T-helper 22 cell (primary cell): ENCODE data around the gene CDA.

Experiments
- DNase-seq: peaks from one replicate; pipeline ENCODE4 v3.0.0-alpha.2; 2020; ENCODE audit warnings: low read depth

Gene CDA

DNA sequence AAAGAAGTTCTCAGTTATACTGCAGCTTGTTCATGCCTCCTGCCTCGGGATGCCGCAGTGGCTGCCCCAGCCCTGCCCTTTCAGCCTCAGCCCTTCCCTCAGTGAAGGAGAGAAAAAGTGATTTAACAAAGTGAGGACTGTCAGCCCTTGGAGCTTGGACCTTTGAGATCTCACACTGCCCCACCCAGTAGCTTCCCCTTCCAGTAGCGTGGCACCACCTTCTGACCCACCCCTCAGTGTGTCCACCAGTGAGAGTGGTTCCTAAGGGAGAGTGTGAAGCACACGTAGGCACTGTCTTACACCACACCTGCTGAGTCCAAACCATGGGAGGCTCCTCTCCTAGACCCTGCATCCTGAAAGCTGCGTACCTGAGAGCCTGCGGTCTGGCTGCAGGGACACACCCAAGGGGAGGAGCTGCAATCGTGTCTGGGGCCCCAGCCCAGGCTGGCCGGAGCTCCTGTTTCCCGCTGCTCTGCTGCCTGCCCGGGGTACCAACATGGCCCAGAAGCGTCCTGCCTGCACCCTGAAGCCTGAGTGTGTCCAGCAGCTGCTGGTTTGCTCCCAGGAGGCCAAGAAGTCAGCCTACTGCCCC is at the start of gene CDA:
TSS of gene CDA (plus strand) at position 464 of the 592 bp plus-strand sequence. CDS start at position 497, 33 bp downstream.
- no peak for DNase-seq

DNA sequence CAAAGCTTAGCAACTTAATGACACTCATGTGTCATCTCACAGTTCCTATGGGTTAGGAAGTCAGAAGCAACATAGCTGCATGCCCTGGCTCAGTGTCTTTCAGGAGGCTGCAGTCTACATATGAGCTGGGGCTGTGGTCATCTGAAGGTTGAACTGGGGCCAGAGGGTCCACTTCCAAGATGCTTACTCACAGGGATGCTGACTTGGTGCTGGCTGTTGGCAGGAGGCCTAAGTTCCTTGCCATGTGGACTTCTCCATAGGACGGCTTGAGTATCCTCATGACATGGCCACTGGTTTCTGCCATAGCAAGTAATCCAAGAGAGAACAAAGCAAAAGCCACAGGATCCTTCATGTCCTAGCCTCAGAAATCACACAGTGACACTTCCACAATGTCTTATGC is 48.6 kb upstream of the CDA start:
- no peak for DNase-seq

DNA sequence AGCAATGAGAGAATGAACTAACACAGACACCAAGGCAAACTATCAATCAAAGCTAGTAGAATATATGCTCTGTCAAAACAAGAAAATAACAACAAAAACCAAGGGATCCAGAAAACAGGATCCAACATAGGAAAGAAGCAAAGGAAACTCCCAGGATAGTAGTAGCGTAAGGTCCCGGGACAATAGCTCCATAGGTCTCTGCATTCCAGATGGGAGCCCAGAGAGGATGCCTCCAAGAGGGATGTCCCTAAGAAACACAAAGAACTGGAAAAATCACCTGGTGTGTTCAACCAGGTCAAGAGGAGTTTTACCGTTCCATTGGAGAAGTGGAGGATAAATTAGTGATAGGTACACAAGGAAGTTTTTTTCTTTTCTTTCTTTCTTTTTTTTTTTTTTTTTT is 42.3 kb upstream of the CDA start:
- DNase-seq: no peak

DNA sequence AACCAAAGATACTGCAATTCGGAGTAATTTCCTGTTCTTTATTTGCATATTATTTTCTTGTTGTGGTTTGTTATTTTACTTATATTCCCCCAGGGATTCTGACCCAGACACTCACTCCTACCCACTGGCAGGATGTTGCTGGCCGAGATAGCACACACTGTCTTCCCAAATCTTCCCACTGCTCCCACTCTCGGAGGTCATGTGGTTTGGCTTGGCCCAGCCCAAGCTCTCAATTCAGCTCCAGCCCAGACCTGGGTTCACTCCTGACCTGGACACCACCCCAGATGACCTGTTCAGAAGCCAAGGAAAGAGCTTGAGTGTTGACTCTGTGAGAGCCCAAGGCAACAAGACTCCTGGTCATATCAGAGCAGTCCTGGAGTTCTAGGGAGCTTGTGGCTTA is 37.7 kb upstream of the CDA start:
- no peak for DNase-seq

DNA sequence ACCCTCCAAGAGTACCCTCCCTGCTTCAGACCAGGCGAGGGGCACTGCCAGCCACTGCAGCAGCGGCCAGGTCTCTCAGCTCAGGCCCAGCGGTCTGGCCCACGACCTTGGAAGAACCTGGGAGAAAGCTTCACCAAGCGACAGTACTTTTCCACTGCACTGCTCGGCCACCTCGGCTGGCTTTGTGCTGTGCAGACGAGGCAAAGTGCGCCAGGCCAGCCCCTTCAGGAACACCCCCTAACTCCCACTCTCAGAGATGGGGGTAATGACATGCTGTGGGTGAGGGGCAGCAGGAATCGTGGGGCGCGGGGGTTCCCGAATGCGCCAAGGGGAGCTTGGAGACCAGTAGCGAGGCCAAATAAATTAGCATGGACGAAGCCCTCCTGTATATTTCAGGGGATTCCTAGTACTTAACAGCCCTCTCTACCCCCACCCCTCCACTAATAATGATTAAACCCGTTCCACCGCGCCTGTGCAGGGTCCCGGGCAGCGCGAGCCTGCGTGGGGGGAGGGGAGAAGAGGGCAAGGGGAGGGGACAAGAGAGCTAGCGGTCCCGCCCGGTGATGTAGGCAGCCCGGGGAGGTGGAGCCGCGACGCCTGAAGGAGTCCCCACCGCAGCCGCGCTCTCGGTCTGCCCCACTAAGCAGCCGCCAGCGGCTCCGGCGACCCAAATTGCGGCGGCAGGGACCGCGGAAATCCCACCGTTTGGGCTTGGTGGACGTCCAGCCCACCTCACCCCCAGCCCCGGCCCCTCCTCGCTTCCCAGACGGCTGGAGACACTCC is 36.8 kb upstream of the CDA start, which contains the start of gene FAM43B:
TSS of gene FAM43B (plus strand) at position 629 of the 783 bp plus-strand sequence. CDS start 401 bp downstream, outside the sequence.
- DNase-seq: no peak

DNA sequence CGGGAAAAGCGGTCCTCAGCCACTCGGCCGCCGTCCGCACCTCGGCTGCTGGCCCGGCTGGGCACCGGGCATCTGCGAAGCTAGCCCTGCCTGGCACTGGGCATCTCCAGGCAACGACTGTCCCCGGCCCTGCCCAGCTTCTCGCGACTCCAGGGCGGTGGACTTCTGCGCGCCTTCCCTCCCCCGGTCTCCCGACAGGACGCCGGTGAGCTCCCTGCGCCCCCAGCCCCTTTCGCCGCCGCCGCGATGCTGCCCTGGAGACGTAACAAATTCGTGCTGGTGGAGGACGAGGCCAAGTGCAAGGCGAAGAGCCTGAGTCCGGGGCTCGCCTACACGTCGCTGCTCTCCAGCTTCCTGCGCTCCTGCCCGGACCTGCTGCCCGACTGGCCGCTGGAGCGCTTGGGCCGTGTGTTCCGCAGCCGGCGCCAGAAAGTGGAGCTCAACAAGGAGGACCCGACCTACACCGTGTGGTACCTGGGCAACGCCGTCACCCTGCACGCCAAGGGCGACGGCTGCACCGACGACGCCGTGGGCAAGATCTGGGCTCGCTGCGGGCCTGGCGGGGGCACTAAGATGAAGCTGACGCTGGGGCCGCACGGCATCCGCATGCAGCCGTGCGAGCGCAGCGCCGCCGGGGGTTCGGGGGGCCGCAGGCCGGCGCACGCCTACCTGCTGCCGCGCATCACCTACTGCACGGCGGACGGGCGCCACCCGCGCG is 36.0 kb upstream of the CDA start:
- no peak for DNase-seq

DNA sequence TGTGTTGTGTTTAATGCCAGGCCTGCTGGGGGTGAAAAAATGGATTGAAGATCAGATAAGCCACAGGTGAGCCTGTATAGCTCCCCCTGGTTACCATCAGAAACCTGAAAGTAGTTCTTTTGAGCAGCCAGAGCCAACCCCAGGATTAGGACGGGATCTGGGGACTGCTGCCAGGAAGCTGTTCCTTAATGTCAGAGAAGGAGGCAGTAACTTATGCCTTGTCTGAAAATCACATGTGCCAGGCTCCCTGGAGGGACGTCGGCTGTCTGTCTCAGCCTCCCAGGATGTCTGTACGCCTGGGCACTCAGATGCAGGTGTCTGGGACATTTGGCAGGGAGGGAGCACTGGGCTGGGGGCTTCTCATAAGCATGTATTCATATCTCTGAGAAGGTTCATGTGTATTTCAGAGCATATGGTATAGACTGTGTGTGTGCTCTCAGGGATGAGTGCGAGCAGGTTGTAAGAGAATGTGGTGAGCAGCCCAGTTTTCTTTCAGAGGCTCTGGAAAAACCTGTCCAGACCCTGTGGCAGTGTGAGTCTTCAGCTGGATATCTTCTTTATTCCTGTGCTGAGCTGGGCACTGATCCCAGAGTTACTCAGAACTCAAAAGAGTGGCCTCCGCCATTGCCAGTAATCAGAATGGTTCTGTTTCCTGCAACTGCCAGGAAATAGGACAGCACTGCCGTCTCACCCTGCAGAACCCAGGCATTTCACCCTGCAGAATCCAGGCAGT is 33.7 kb upstream of the CDA start:
- no peak for DNase-seq

DNA sequence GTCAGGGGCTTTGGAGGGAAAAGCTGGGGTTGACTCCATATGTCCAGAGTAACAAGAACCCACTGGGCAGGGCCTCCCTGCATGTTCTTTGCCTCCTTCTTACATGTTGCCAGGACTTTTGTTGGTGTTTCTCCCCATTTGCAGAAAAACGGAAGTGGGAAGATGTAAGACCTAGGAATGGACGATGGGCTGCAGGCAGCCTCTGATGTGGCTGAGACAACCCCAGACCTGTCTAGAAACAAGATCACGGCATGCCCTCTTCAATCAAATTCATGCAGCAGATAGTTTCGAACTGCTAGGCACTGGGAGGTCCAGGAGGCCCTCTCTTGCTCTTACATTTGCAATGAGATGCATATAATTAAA is 33.2 kb upstream of the CDA start:
- no peak for DNase-seq

DNA sequence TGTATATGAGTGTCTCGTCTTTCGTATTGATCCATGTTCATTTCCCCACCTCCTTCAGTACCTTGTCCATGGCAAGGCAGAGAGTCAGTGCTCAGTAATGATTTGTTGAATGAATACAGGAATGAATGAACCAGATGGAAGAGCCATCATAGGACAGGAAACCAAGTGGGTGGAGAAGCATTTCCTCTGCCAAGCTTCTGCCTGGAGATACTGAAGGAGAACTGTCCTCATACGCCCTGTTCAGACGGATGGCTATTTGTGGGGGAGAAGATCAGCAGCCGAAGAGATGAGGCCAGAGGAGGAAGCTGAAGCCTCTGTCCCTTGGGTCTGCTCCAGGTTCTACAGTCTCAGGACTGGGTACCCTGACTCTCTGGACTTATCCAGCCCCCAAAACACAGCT is 30.7 kb upstream of the CDA start:
- no peak for DNase-seq

DNA sequence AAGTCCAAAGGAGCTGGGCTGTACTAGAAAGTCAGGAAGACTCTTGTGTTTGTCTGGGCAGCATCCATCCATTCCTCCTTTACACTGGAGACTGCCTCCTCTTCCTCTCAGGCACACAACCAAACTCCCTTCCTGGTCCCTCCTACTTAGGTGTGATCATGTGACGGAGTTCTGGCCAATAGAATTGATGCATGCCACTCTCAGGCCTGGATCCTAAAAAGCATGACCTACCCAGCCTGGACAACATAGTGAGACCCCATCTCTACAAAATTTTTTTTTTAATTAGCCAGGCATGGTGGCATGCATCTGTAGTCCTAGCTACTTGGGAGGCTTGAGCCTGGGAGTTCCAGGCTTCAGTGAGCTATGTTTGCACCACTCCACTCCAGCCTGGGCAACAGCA is 27.9 kb upstream of the CDA start:
- no peak for DNase-seq

DNA sequence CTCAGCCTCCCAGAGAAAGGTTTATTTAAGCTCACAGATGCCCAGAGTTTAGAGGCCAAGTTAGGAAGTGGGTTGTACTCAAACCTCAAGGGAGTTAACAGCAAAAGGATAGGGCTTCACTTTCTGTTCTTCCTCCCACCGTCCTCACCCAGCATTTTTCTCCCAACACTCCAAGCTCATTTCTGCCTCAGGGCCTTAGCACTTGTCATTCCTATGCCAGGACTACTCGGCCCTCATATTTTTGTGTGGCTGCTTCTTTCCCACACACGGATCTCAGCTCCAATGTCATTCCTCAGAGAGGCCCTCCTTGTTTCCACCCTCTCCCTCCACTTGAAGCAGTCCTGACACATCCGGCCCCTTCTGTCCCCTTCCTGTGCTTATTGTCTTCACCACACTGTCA is 23.7 kb upstream of the CDA start:
- no peak for DNase-seq

DNA sequence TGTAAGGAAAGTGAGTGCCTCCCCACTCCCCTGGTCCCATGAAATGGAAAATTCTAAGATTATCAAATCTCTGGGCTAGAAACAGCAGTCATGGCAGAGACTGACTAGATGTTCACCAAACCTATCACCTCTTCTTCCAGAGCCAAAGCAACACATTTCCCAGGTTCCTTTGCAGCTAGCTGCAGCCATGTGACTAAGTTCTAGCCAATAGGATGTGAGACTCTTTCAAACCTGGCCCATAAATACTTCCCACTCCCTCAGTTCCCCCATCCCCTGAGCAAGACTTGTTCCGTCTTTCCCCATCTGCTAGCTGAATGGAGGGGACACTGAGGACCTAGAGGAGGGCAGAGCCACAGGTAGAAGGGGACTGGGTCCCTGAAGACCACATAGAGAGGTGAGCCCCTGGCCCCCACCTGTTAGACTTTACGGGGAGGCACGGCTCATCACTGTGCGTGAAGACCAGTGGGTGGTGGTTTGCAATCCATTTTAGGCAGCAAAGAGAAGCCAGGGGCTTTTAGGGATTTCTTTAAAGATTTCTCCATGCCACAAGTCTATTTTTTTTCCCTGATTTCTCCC is 19.3 kb upstream of the CDA start:
- no peak for DNase-seq

DNA sequence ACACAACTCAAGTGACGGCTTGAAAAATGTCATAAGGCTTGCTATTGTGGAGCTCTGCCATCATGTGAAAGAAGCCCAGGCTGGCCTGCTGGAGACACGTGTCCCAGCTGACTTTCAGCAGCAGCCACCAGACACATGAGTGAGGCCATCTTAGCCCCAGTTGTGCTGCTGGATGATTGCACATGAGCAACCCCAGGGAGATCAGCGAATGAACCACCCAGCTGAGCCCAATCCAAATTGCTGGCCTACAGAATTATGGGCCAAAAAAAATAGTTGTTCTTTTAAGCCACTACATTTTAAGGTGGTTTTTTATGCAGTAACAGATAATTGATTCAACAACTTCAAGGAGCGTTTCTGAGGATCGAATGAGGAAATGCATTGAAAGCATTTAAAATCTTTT is 17.5 kb upstream of the CDA start:
- no peak for DNase-seq

DNA sequence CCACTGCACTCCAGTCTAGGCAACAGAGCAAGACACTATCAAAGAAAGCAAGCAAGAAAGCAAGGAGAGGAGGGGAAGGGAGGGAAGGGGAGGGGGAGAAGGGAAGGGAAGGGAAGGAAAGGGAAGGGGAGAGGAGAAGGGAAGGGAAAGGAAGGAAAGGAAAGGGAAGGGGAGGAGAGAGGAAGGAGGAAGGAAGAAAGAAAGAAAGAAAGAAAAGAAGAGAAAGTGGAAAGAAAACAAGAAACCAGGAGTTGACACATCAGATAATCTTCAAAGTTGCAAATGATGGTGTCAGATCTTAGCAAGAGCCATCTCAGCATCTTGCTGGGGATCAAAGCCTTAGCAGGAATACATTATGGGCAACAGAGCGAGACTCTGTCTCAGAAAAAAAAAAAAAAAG is 14.9 kb upstream of the CDA start:
- no peak for DNase-seq

DNA sequence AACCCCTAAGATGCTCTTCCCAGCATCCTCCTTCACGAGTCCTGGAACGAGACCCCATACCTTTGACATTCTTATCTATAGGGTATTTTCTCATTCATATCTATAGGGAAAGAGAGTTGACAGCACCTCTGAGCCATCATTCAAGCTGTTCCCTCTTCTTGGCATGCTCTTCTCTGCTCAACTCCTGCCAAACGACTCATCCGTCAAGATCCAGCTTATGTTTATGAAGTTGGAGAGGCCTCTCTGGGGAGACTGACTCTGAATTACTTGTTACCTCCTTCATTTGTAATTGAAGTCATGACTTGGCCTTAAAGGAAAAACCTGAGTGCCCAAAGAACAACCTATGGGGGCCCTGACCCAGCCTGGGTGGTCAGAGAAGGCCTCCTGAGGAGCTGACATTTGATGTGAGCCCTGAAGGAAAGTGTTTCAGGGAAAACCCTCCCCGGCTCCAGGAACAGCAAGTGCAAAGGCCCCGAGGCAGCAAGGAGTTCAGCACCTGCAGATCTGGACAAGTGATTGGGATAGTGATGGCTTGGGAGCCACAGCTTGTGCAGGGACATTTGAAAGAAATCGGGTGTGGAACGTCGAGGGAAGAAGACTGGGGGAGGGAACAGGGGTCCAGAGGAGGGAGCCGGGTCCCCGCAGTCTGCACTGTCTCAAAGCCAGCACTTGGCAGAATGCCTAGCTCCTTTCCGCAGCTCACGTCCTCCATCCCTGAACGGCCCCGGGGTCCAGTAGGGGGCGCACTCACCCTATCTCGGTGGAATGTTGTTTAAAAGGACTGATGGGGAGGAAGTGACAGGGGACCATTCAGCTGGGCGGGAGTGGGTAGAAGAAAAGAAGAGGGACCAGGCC is 14.0 kb upstream of the CDA start:
- peak; percentile 7 for DNase-seq

DNA sequence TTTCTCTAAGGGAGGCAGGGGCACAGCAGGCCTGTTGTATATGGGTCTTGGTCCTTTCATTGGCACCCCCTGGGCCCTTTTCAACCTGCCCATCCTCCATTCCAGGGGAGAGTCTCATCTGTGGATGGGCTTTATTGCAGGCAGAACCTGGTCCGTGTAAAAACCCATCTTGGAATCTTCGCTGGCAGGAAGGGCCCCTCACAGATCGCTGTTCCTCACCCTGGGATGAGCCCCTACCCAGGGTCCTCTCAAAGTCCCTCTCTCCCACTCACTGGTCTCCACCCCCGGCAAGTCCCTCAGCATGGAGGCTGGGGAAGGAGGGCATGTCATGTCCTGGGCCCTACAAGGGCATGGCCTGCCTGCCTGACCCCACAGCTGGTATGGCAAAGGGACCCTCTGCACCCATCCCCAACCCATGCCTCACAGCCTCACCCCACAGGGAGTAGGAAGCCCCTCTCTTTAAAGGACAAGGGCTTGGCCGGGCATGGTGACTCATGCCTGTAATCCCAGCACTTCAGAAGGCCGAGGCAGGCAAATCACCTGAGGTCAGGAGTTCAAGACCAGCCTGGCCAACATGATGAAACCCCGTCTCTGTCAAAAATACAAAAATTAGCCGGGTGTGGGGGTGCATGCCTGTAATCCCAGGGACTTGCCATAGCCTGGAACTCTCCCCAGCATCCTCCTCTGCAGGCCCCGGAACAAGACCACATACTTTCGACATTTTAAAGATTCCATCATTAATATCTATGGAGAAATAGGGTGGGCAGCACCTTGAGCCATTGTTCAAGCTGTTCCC is 13.2 kb upstream of the CDA start:
- no peak for DNase-seq

DNA sequence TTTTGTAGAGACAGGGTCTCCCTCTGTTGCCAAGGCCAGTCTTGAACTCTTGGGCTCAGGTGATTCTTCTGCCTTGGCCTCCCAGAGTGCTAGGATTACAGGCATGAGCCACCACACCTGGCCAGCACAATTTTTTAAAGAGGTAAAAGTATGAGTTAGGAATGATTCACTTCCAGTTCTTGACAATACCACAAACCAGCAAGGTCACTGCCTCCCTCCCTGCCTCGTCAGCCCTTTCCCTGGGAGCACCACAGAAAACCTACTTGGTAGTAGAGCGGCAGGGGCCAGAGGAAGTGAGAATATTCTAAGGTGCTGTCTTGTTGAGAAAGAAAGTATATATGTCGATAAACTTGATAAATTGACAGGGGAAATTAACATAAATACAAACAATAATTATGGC is 10.8 kb upstream of the CDA start:
- no peak for DNase-seq

DNA sequence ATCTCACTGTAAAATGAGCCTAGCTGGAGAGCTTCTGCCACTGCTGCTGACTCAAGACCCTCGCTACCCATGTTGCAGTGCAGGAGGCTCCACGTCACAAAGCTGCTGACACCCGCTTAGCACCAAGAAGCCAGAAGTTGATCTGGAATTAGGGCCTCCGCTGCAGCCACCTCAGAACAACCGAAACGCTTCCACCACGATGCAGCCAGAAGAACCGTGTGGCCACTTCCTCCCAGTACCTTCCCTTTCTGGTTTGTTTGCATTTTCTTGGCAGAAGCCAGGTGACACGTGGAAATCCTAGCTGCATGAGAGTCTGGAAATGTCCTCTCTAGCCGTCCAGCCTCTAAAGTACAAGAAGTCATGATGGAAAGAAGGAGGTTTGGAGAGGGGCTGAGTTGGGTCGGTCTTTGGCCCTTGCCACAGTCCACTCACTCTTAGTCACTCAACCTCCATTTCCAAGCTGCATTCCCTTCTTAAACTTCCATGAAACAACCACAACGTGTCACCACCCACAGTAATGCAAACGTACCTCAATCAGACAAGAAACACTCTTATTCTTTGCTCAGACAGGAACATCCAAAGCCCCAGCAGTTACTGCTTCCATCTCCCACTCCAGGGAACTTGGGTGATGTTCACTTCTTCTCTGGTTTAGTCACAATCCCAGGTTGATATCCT is 10.0 kb upstream of the CDA start:
- DNase-seq: no peak

DNA sequence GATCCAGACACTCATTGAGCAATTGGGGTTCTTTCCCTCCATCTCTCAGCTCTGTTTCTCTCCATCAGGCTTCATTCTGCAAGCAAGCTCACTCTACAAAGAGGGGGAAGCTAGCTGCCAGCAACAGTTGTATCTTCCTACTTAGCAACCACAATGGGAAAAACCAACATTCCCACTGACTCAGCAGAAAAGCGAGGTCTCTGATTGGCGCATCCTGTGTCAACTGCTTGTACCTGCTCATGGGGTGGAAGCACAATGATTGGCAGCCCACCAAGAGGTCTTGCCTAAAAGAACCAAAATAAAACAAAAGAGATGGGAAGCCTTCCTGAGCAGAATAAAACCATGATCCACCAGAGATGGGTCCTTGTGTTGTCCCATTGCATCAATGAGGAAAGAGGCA is 4.0 kb upstream of the CDA start:
- no peak for DNase-seq
